Neural progenitor cell (in vitro differentiated cells): ENCODE measurements around the gene MED14.

Experiments used
- EZH2 ChIP-seq: fragments of 200-600 bp; sonication (generic); IDR thresholded peaks from 2 replicates; pipeline ENCODE4 v1.6.1; 2017; ENCODE audit warnings: antibody characterized with exemption, mild to moderate bottlenecking, moderate library complexity
- EZH2phosphoT487 ChIP-seq: fragments of 200-600 bp; sonication (generic); IDR thresholded peaks from 2 replicates; pipeline ENCODE4 v1.6.1; 2017; ENCODE audit warnings: antibody characterized with exemption
- TF ChIP-seq, protein P1 (sequence below): fragments of 200-600 bp; sonication (generic); IDR thresholded peaks from 2 replicates; pipeline ENCODE4 v1.5.1; 2017; ENCODE audit warnings: antibody characterized with exemption, mild to moderate bottlenecking

DNA sequence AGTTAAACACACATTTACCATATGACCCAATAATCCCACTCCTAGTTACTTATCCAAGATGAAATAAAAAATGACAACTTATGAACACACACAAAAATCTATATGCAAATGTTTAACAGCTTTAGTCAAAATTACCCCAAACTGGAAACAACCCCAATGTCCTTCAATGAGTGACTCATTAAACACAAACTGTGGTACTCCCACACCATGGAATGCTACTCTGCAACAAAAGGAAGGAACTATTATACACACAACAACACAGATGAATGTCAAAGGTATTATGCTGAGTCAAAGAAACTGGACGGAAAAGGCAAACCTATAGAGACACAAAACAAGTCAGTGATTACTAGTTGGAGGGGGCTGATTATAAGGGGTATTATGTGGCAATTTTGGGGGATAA, 40.5 kb downstream of the MED14 start:
- TF ChIP-seq, protein P1, sequence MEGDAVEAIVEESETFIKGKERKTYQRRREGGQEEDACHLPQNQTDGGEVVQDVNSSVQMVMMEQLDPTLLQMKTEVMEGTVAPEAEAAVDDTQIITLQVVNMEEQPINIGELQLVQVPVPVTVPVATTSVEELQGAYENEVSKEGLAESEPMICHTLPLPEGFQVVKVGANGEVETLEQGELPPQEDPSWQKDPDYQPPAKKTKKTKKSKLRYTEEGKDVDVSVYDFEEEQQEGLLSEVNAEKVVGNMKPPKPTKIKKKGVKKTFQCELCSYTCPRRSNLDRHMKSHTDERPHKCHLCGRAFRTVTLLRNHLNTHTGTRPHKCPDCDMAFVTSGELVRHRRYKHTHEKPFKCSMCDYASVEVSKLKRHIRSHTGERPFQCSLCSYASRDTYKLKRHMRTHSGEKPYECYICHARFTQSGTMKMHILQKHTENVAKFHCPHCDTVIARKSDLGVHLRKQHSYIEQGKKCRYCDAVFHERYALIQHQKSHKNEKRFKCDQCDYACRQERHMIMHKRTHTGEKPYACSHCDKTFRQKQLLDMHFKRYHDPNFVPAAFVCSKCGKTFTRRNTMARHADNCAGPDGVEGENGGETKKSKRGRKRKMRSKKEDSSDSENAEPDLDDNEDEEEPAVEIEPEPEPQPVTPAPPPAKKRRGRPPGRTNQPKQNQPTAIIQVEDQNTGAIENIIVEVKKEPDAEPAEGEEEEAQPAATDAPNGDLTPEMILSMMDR = no peak
- no peak for TF ChIP-seq EZH2phosphoT487
- no peak for TF ChIP-seq EZH2
